WTC11 (cell line): ENCODE data around the gene APOE.
A peak's percentile ranks its signal among the peaks of the same experiment; 100 is the strongest.

Experiments
- CTCF ChIP-seq: fragments of 200-600 bp; IDR thresholded peaks from 2 replicates; pipeline ENCODE4 v1.8.0; 2022; ENCODE audit warnings: antibody characterized with exemption
- ELF4 ChIP-seq: sonication (generic); formaldehyde crosslinking; IDR thresholded peaks from 2 replicates; pipeline ENCODE4 v1.8.1; 2022; ENCODE audit warnings: low read depth, mild to moderate bottlenecking, moderate library complexity, missing genetic modification reagents
- MAX ChIP-seq: sonication (generic); formaldehyde crosslinking; IDR thresholded peaks from 2 replicates; pipeline ENCODE4 v1.8.0; 2022; ENCODE audit warnings: mild to moderate bottlenecking, missing genetic modification reagents
- MLX ChIP-seq: sonication (generic); formaldehyde crosslinking; IDR thresholded peaks from 2 replicates; pipeline ENCODE4 v1.8.1; 2023; ENCODE audit warnings: mild to moderate bottlenecking, missing genetic modification reagents, moderate library complexity
- STAT6 ChIP-seq: sonication (generic); formaldehyde crosslinking; conservative IDR thresholded peaks from 2 replicates; pipeline ENCODE4 v1.8.1; 2023; ENCODE audit warnings: mild to moderate bottlenecking, low read depth, missing genetic modification reagents, moderate library complexity
- USF2 ChIP-seq: sonication (generic); formaldehyde crosslinking; IDR thresholded peaks from 2 replicates; pipeline ENCODE4 v1.8.1; 2023; ENCODE audit warnings: mild to moderate bottlenecking, missing genetic modification reagents, moderate library complexity
- ZNF219 ChIP-seq: sonication (generic); formaldehyde crosslinking; IDR thresholded peaks from 2 replicates; pipeline ENCODE4 v1.8.0; 2023; ENCODE audit warnings: missing genetic modification reagents, mild to moderate bottlenecking, borderline replicate concordance
- ZNF423 ChIP-seq: fragments of 250-450 bp; sonication (Bioruptor Pico); IDR thresholded peaks from 2 replicates; pipeline ENCODE4 v2.1.2; 2022; ENCODE audit warnings: mild to moderate bottlenecking, moderate library complexity

- peak; percentile 99 for TF ChIP-seq CTCF
- TF ChIP-seq MLX (CRISPR knock-in tag): no peak
- TF ChIP-seq STAT6 (CRISPR knock-in tag): no peak
- no peak for TF ChIP-seq ZNF423 (CRISPR knock-in tag)
- TF ChIP-seq ZNF219 (CRISPR knock-in tag): no peak
- 0 out of 2 replicates have a peak, but pooled peaks have one; percentile 39 for TF ChIP-seq MAX (CRISPR knock-in tag)
- no peak for TF ChIP-seq ELF4 (CRISPR knock-in tag)
- 0 out of 2 replicates have a peak, but pooled peaks have one; percentile 20 for TF ChIP-seq USF2 (CRISPR knock-in tag)
These were observed 1.8 kb upstream of the APOE start for GRCh38 chr19:44903602-44904425.
